HEK293T (cell line): Measurements from ENCODE around the gene SLU7.

Source experiments
- CTCF ChIA-PET: fragments of 350-600 bp; formaldehyde crosslinking; extraction: SDS; loops from one replicate; lab custom pipeline; 2021; ENCODE audit warnings: antibody characterized with exemption, inconsistent platforms; lab: Yijun Ruan, JAX
- POLR2A ChIA-PET: fragments of 350-600 bp; formaldehyde crosslinking; extraction: SDS; loops from one replicate; lab custom pipeline; 2020; ENCODE audit warnings: antibody characterized with exemption, inconsistent platforms; lab: Yijun Ruan, JAX
- DNase-seq: peaks from one replicate; pipeline ENCODE4 v3.0.0; 2012; ENCODE audit warnings: mixed read lengths; ENCODE audit errors: extremely low spot score
- ARNT ChIP-seq: fragments of 450-650 bp; IDR thresholded peaks from 2 replicates; pipeline ENCODE4 v1.6.1; 2017; ENCODE audit warnings: mild to moderate bottlenecking
- BHLHE40 ChIP-seq: fragments of 450-650 bp; IDR thresholded peaks from 2 replicates; pipeline ENCODE4 v1.6.1; 2016; ENCODE audit warnings: mild to moderate bottlenecking, moderate library complexity, borderline replicate concordance
- CTBP1 ChIP-seq: fragments of 450-650 bp; IDR thresholded peaks from 2 replicates; pipeline ENCODE4 v1.6.1; 2016; ENCODE audit warnings: borderline replicate concordance
- ELF4 ChIP-seq: fragments of 450-650 bp; IDR thresholded peaks from 2 replicates; pipeline ENCODE4 v1.6.1; 2017; ENCODE audit warnings: antibody characterized with exemption
- FOXA1 ChIP-seq: fragments of 450-650 bp; IDR thresholded peaks from 2 replicates; pipeline ENCODE4 v1.6.1; 2016; ENCODE audit warnings: mild to moderate bottlenecking
- FOXK2 ChIP-seq: fragments of 450-650 bp; IDR thresholded peaks from 2 replicates; pipeline ENCODE4 v1.6.1; 2016; ENCODE audit warnings: mild to moderate bottlenecking
- FOXM1 ChIP-seq: fragments of 450-650 bp; IDR thresholded peaks from 2 replicates; pipeline ENCODE4 v1.6.1; 2017; ENCODE audit warnings: mild to moderate bottlenecking, borderline replicate concordance
- HDGF ChIP-seq: fragments of 450-650 bp; IDR thresholded peaks from 2 replicates; pipeline ENCODE4 v1.6.1; 2017; ENCODE audit warnings: antibody characterized with exemption, borderline replicate concordance
- L3MBTL2 ChIP-seq: fragments of 450-650 bp; conservative IDR thresholded peaks from 2 replicates; pipeline ENCODE4 v1.6.1; 2016; ENCODE audit warnings: mild to moderate bottlenecking
- LEF1 ChIP-seq: fragments of 450-650 bp; IDR thresholded peaks from 2 replicates; pipeline ENCODE4 v1.6.1; 2017; ENCODE audit warnings: mild to moderate bottlenecking, borderline replicate concordance
- NFRKB ChIP-seq: fragments of 450-650 bp; IDR thresholded peaks from 2 replicates; pipeline ENCODE4 v1.6.1; 2016; ENCODE audit warnings: mild to moderate bottlenecking, moderate library complexity
- SP1 ChIP-seq: fragments of 450-650 bp; IDR thresholded peaks from 2 replicates; pipeline ENCODE4 v1.6.1; 2017
- SUZ12 ChIP-seq: fragments of 450-650 bp; IDR thresholded peaks from 2 replicates; pipeline ENCODE4 v1.6.1; 2016; ENCODE audit warnings: mild to moderate bottlenecking
- TARDBP ChIP-seq: fragments of 450-650 bp; IDR thresholded peaks from 2 replicates; pipeline ENCODE4 v1.6.1; 2016
- ZNF384 ChIP-seq: fragments of 450-650 bp; IDR thresholded peaks from 2 replicates; pipeline ENCODE4 v1.6.1; 2016
- TF ChIP-seq, protein P1 (sequence below): fragments of 450-650 bp; IDR thresholded peaks from 2 replicates; pipeline ENCODE4 v1.6.1; 2016

The SLU7 gene

DNA sequence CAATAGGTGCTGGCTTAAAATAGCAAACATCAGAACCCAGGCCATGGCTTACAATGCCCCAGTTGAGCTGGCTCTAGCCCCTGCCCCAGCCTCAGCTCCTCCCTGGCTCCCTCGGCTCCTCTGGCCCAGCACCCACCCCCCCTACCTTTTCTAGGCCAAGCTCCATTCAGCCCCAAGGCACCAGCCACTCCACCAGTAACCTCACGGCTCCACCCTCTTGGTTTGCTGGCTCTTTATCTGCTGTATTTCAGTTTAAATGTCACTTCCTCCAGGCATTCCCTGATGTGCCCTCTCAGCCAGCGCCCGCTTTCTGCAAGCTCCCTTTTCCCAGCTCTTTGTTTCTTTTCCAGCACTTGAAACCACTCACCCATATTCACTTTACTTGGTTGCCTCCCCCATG is 59.1 kb downstream of the SLU7 start:
- ChIA-PET CTCF (interaction anchor here (1.7 to 2.2 kb wide), 2 partner anchors 15 to 31 kb away, joined by 8 to 11 read pairs; no protein-coding TSS in a partner anchor), POLR2A (no interaction called here)
- TF ChIP-seq SUZ12 (no peak), FOXA1 (no peak), HDGF (no peak), ELF4 (no peak), LEF1 (no peak), ZNF384 (no peak)
- TF ChIP-seq, protein P1, sequence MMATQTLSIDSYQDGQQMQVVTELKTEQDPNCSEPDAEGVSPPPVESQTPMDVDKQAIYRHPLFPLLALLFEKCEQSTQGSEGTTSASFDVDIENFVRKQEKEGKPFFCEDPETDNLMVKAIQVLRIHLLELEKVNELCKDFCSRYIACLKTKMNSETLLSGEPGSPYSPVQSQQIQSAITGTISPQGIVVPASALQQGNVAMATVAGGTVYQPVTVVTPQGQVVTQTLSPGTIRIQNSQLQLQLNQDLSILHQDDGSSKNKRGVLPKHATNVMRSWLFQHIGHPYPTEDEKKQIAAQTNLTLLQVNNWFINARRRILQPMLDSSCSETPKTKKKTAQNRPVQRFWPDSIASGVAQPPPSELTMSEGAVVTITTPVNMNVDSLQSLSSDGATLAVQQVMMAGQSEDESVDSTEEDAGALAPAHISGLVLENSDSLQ: no peak
- DNase-seq: no peak

DNA sequence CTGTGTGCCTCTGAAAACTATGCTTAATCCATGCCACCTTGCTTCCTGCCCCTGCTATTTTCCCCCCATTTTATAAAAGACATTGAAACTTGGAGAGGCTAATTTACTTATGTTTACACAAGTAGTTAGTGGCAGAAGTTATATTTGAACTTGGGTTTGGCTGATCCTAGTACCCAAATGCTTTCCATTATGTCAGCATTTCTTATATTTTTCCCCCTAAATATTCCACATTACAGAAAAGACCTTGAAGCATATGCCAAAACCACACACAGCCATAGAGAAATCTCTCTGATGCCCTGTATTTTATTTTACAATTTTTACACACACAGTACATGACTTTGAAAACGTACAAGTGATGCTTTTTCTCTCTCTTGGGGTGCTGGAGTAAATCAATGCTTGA is 59.6 kb downstream of the SLU7 start:
- CTCF ChIA-PET: interaction anchor here (1.7 kb wide), 1 partner anchor 14 kb away, joined by 8 read pairs; no protein-coding TSS in a partner anchor
- POLR2A ChIA-PET: no interaction called here
- TF ChIP-seq FOXM1 (no peak), CTBP1 (no peak), ZNF384 (no peak), LEF1 (no peak), ARNT (no peak), TARDBP (no peak), FOXA1 (no peak), SUZ12 (no peak), ELF4 (no peak), BHLHE40 (no peak), FOXK2 (no peak), HDGF (no peak), NFRKB (no peak), L3MBTL2 (no peak)
- TF ChIP-seq, protein P1: no peak
- no peak for DNase-seq

DNA sequence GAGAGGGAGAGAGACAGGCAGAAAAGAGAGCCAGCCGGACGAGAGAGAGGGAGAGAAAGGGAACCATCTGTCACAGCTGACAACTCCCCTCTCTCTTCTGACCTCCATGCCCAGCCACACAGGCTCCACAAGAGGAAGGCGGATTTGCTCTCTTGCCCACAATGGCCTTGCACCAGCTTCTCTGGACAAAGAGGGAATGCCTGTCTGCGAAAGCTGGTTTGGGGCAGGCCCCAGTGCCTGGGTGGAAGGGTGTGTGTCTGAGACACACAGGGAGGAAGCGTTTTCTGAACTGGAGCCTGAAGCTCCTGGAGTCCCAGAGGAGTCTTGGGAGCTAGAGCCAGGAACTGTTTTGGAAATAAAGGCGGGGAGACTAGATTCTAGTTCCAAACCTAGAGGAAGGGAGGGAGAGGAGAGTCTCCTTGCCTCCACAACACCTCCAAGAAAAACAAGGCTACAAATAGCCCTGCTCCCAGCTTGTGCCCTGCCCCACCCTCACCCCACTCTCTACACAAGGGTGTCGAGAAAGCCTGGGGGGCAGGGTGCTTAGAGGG is 60.9 kb downstream of the SLU7 start:
- POLR2A ChIA-PET: no interaction called here
- no peak for DNase-seq

DNA sequence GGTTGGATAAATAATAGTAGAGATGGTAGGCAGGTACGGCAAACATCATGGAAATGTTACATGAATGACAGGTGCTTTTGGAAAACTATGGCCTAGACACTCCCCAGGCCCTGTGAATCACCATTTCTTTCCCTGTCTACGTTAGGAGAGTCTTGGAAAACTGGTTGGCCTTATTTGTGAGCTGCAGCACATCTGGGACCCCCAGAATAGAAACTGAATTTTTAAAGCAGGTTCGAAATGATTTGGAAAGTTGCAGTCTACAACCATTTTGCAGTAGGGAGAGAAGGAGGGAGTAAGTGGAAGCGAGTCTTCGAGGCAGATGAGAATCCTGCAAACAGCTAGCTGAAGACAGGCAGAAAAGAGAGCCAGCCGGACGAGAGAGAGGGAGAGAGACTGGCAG is 61.5 kb downstream of the SLU7 start:
- ChIA-PET CTCF (interaction anchor here (0.6 to 0.7 kb wide), 2 partner anchors 12 to 1576 kb away, joined by 3 to 4 read pairs; no protein-coding TSS in a partner anchor), POLR2A (no interaction called here)
- DNase-seq: no peak
- TF ChIP-seq ZNF384 (no peak), CTBP1 (no peak), TARDBP (no peak), FOXM1 (no peak), LEF1 (no peak), FOXK2 (no peak), ARNT (no peak), L3MBTL2 (no peak), FOXA1 (no peak), SUZ12 (no peak), HDGF (no peak), NFRKB (no peak), ELF4 (no peak), SP1 (no peak), BHLHE40 (no peak)
- TF ChIP-seq, protein P1: no peak

More for the DNA sequence above, 60.9 kb downstream of the SLU7 start:
- TF ChIP-seq FOXK2 (no peak), ELF4 (no peak), L3MBTL2 (no peak), HDGF (no peak), LEF1 (no peak), NFRKB (no peak), SP1 (no peak), ZNF384 (no peak)
- TF ChIP-seq, protein P1: no peak
- CTCF ChIA-PET: no interaction called here

DNA sequence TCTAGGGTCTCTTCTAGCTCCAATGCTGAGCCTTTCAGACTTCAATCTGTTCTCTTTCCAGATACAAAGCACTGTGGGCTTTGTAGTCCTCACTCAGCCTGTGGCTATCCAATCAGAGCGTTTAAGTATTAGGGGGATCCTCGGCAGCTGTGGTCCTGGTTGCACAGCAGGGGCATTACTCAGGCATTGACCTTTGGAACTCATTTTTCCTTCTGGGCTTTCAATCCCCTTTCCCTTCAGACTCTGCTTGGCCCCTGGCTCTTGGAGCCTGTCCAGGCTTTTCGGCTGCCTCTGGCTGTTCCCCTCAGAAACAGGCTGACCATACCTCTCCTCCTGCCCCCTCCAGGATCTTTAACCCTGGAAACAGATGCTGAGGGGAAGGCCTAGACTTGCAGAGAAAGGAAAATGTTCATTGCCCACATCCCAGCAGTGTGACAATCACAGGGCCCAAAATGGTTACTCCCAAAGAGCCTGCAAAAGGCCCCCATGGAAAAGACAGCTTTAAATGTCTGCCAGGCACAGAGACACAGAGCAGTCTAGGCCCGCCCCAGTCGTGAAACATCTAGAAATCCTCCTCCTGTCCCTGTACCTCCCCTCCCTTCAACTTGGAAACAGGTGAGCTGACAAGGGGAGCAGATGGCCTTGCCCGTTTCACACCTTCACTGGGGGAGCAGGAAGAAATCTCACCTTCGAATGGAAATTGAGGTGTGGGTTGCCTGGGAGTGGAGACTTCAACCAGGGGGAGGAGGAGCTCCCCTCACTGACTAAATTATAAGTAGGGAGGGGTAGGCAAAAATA is 62.1 kb downstream of the SLU7 start:
- ChIA-PET POLR2A (no interaction called here), CTCF (interaction anchor here (0.6 to 0.7 kb wide), 2 partner anchors 12 to 1576 kb away, joined by 3 to 4 read pairs; no protein-coding TSS in a partner anchor)
- TF ChIP-seq NFRKB (no peak), BHLHE40 (no peak), FOXM1 (no peak), ARNT (no peak), ELF4 (no peak), L3MBTL2 (no peak), FOXK2 (no peak), FOXA1 (no peak), LEF1 (no peak), SUZ12 (no peak)
- TF ChIP-seq, protein P1: no peak
- no peak for DNase-seq
